ENCODE results near the gene ALG10. TPM values are rescaled to one million over a fixed set of nuclear protein-coding genes. Genes with fewer than 3 reads are reported as not detected.
"Not testable (repeated sequence)": the region's sequence is repeated elsewhere in the genome, so short reads cannot be mapped to it uniquely, and the experiment has no call there.

ALG10 gene
- total and polyA plus RNA-seq, 2 donors (not counting 3 experiments of a cell fraction or from before 2014, with no cell fraction given): 6.3 to 13.2 TPM

GRCh38 chr12:34046570-34046969 lies 24.3 kb downstream of the ALG10 start:
- Histone ChIP-seq H3K27me3 (ENCODE audit: control insufficient read depth in 2 of 2, insufficient read depth in 2 of 2, low read length in 2 of 2) (no peaks in the 10 kb centered on the region), H3K9me1 (replicated peaks; ENCODE audit: control insufficient read depth, extremely low read depth, insufficient read depth, low read length) (no peaks in the 10 kb centered on the region), H3K27ac (ENCODE audit: insufficient read depth, low read depth, low read length) (no peak overlapping the region), H3K36me3 (ENCODE audit: control insufficient read depth in 2 of 2, extremely low read depth in 1 of 2, insufficient read depth in 2 of 2, low read length in 2 of 2) (no peaks in the 10 kb centered on the region), H3K9me3 (replicated peaks; ENCODE audit: control insufficient read depth, insufficient read depth, low read length) (no peaks in the 10 kb centered on the region), H3K79me2 (ENCODE audit: control insufficient read depth, insufficient read depth, low read length) (no peaks in the 10 kb centered on the region), H3K4me1 (ENCODE audit: control insufficient read depth, extremely low read depth, insufficient read depth, low read length) (no peaks in the 10 kb centered on the region), H3K4me2 (ENCODE audit: insufficient read depth, low read length) (no peak overlapping the region), H3K4me3 (replicated peaks in 1 of 3; ENCODE audit: insufficient read depth in 1 of 3, low read depth in 1 of 3, low read length in 3 of 3) (no peak overlapping the region), H3K9ac (replicated peaks; ENCODE audit: extremely low read depth, insufficient read depth, low read length) (no peak overlapping the region), H2AFZ (ENCODE audit: low read depth, low read length) (no peak overlapping the region), H4K20me1 (replicated peaks; ENCODE audit: control insufficient read depth, extremely low read depth, insufficient read depth, low read length) (no peaks in the 10 kb centered on the region)
- dilution Hi-C loops (cut with MboI; ENCODE audit: extremely low pct_ligation_motif_present, low sequenced_read_pairs): no loop called here
- peak; percentile 42 for FAIRE-seq
- no peak for TF ChIP-seq CTCF (IDR thresholded peaks at IDR 0.05; ENCODE audit: extremely low read depth in 1 of 2, insufficient read depth in 1 of 2, low read depth in 1 of 2, low read length in 2 of 2)
- TF ChIP-seq MAX (IDR thresholded peaks at IDR 0.05; ENCODE audit: insufficient read depth, insufficient read length): no peak
- no peak for TF ChIP-seq JUN (IDR thresholded peaks at IDR 0.05; ENCODE audit: borderline replicate concordance, insufficient read depth, insufficient read length, low read depth)
- no peak for TF ChIP-seq POLR2AphosphoS5 (IDR thresholded peaks at IDR 0.05; ENCODE audit: insufficient read depth, low read depth, low read length)
- no peak for TF ChIP-seq POLR2A (IDR thresholded peaks at IDR 0.05; ENCODE audit: low read depth, low read length)
- TF ChIP-seq EZH2 (IDR thresholded peaks at IDR 0.05; ENCODE audit: borderline replicate concordance, low read depth, low read length, severe bottlenecking): no peak
- TF ChIP-seq GATA2 (IDR thresholded peaks at IDR 0.05; ENCODE audit: insufficient read depth, insufficient read length, low read depth, low read length): no peak
- no peak for TF ChIP-seq FOS (IDR thresholded peaks at IDR 0.05; ENCODE audit: borderline replicate concordance, insufficient read depth, low read length)
- no peak for TF ChIP-seq MYC (IDR thresholded peaks at IDR 0.05; ENCODE audit: low read depth, low read length)
- no TSS peak for BruUV-seq (replicated peaks)
- no peak for DNase-seq (ENCODE audit: low read depth, low spot score)
- POLR2A ChIA-PET: no interaction called here
- CTCF ChIA-PET: no interaction called here
- intact Hi-C loops (cut with micrococcal nuclease): no loop called here

- H2AFZ ChIP-seq (ENCODE audit: low read depth, low read length); H3K79me2 ChIP-seq (ENCODE audit: control insufficient read depth, insufficient read depth, low read length); CTCF ChIA-PET; DNase-seq (ENCODE audit: low read depth, low spot score); H3K9ac ChIP-seq (replicated peaks; ENCODE audit: extremely low read depth, insufficient read depth, low read length); H3K9me3 ChIP-seq (replicated peaks; ENCODE audit: control insufficient read depth, insufficient read depth, low read length); POLR2A ChIA-PET; dilution Hi-C loops (cut with MboI; ENCODE audit: extremely low pct_ligation_motif_present, low sequenced_read_pairs); FAIRE-seq; intact Hi-C loops (cut with micrococcal nuclease); BruUV-seq (replicated peaks); H4K20me1 ChIP-seq (replicated peaks; ENCODE audit: control insufficient read depth, extremely low read depth, insufficient read depth, low read length); H3K4me3 ChIP-seq (replicated peaks in 1 of 3; ENCODE audit: insufficient read depth in 1 of 3, low read depth in 1 of 3, low read length in 3 of 3); H3K27ac ChIP-seq (ENCODE audit: insufficient read depth, low read depth, low read length); H3K27me3 ChIP-seq (ENCODE audit: control insufficient read depth in 2 of 2, insufficient read depth in 2 of 2, low read length in 2 of 2); H3K36me3 ChIP-seq (ENCODE audit: control insufficient read depth in 2 of 2, extremely low read depth in 1 of 2, insufficient read depth in 2 of 2, low read length in 2 of 2); H3K4me2 ChIP-seq (ENCODE audit: insufficient read depth, low read length); H3K9me1 ChIP-seq (replicated peaks; ENCODE audit: control insufficient read depth, extremely low read depth, insufficient read depth, low read length); H3K4me1 ChIP-seq (ENCODE audit: control insufficient read depth, extremely low read depth, insufficient read depth, low read length): not testable (repeated sequence)
Observed at GRCh38 chr12:34047855-34048254, 25.6 kb downstream of the ALG10 start.

Measured in endothelial cell of umbilical vein (primary cell).